Dendritic cell treated with granulocyte-macrophage colony-stimulating factor and Interleukin-4, amounts not matched to agents 40 ng/mL and 50 ng/mL, for 4 days (primary cell): ENCODE measurements around the gene AP1S3.

Experiments used
- H3K27ac Mint-ChIP-seq: one replicate; pipeline ENCODE4 v1.8.0; 2022; ENCODE audit warnings: mild to moderate bottlenecking, mixed read lengths
- H3K27me3 Mint-ChIP-seq: one replicate; pipeline ENCODE4 v1.8.0; 2022; ENCODE audit warnings: mild to moderate bottlenecking, mixed read lengths
- H3K36me3 Mint-ChIP-seq: one replicate; pipeline ENCODE4 v1.8.0; 2022; ENCODE audit warnings: low read depth, mixed read lengths
- H3K4me1 Mint-ChIP-seq: one replicate; pipeline ENCODE4 v1.8.0; 2022; ENCODE audit warnings: low read depth, mixed read lengths
- H3K4me3 Mint-ChIP-seq: one replicate; pipeline ENCODE4 v1.8.0; 2022; ENCODE audit warnings: mild to moderate bottlenecking, moderate library complexity, mixed read lengths
- H3K9me3 Mint-ChIP-seq: one replicate; pipeline ENCODE4 v1.8.0; 2022; ENCODE audit warnings: mixed read lengths
- intact Hi-C: fragments of 100-400 bp; cut with micrococcal nuclease; formaldehyde crosslinking; loops from one replicate; pipeline ENCODE4 v1.15.0; 2022

Gene AP1S3

DNA sequence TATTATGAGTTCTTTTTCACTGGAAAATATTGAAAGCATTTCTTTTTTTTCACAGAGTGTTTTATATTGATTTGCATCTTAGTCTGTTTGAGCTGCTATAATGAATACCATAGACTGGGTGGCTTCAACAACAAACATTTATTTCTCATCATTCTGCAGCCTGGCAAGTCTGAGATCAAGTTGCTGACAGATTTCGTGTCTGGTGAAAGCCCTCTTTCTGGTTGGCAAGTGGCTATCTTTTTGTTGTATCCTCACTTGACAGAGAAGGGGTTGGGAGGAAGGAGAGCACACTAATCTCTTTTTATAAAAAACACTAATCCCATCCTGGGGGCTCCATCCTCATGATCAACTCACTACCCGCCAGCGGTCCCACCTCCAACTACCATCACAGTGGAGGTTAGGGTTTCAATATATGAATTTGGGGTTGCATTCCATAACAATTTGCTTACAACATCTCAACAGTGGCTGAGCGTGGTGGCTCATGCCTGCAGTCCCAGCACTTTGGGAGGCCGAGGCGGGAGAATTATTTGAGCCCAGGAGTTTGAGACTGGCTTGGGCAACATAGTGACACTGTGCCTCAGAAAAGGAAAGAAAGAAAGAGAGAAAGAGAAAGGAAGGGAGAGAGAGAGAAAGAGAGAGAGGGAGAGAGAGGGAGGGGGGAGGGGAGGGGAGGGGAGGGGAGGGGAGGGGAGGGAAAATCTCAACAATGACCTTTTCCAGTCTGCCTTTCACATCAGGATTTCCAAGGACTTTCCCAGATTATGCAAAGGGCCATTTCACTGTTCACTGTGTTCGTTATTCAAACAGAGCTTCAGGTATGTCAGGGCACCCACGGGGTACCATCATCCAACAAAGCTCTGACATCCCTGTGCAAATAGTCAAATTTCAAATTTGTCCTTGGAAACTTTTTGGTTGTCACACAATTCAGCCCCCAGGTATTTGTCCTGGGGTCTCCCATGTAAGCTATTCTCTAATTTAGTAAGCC is 111.1 kb downstream of the AP1S3 start:
- no peak overlapping the region for H3K4me3 Mint-ChIP-seq
- no peak overlapping the region for H3K27ac Mint-ChIP-seq
- intact Hi-C loops = no loop called here
- H3K27me3 Mint-ChIP-seq = peaks cover 2% of the 10 kb centered on the region
- no peaks in the 10 kb centered on the region for H3K9me3 Mint-ChIP-seq
- H3K4me1 Mint-ChIP-seq = no peaks in the 10 kb centered on the region
- no peaks in the 10 kb centered on the region for H3K36me3 Mint-ChIP-seq

DNA sequence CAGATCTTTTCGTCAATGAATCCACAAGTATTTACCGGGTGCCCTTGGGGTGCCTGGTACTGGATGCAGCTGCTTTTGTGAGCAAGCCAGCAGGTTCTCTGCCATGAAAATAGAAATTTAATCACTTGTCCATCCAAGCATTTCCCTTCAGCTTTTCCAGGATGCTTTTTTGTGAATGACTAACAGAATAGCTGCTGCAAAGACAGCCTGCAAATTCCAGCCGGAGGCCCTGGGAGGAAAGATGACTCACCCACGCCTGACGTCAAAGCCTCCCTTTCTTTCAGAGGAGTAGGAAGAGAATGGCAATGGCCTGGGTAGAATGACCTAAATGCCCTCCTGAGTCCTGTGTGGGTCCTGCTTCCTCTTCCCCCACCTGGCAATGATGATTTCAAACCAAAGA is 111.9 kb downstream of the AP1S3 start:
- Mint-ChIP-seq H3K36me3 (no peaks in the 10 kb centered on the region), H3K4me1 (no peaks in the 10 kb centered on the region), H3K9me3 (no peaks in the 10 kb centered on the region), H3K27me3 (peaks cover 2% of the 10 kb centered on the region), H3K4me3 (no peak overlapping the region), H3K27ac (no peak overlapping the region)
- intact Hi-C loops = no loop called here

DNA sequence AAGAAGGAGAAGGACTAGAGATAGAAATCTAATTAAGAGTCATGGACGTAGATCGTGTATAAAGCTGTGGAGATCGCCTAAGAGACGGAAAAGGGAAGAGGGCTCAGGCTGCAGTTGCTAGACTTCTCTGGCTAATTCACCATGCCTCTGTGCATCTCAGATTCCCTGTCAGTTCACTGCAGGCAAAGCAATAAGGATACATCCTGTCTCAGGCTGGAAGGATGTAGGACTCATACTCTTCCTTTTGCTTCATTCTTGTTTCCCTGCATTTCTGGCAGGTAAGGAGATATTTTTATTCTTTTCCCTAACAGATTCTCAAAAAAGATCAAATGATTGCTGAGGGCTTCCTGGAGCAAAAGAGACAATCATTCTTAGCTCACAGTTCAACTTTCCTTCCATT is 112.5 kb downstream of the AP1S3 start:
- Mint-ChIP-seq H3K4me3 (no peak overlapping the region), H3K27me3 (peaks cover 2% of the 10 kb centered on the region), H3K4me1 (no peaks in the 10 kb centered on the region), H3K36me3 (no peaks in the 10 kb centered on the region), H3K9me3 (no peaks in the 10 kb centered on the region), H3K27ac (no peak overlapping the region)
- intact Hi-C loops = no loop called here

DNA sequence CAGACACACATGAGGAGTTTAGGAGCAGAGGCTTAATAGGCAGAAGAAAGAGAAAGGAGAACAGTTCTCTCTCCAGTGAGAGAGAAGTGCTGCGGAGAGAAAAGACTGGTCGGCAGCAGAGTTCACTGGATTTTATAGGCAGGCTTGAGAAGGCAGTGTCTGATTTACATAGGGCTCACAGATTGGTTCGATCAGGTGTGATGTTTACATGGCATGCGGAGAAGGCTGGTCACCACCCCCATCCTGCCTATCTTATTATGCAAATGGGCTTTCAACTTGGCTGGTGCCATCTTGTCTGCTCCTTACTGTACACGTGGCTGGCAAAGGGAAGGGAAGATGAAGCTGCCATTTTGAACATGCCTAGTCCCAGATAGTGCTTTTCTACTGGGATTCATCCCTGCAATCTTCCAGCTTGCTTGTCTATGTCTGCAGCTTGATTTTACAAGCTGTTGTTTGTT is 113.4 kb downstream of the AP1S3 start:
- no peaks in the 10 kb centered on the region for H3K4me1 Mint-ChIP-seq
- intact Hi-C loops = no loop called here
- H3K36me3 Mint-ChIP-seq = no peaks in the 10 kb centered on the region
- peaks cover 2% of the 10 kb centered on the region for H3K27me3 Mint-ChIP-seq
- no peaks in the 10 kb centered on the region for H3K9me3 Mint-ChIP-seq
- H3K4me3 Mint-ChIP-seq = no peak overlapping the region
- no peak overlapping the region for H3K27ac Mint-ChIP-seq

DNA sequence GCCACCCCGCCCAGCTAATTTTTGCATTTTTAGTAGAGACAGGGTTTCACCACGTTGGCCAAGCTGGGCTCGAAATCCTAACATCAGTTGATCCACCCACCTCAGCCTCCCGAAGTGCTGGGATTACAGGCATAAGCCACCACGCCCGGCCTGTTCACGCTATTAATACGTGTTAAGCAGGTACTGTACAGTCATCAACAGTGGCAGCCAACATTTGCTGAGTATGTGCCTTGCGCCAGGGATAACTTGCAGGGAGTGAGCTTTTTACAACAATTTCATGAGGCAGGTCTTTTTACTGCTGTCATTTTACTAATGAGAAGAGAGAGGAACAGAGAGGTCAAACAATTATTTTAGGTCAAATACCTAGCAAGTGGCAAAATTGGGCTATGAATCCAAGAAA is 115.2 kb downstream of the AP1S3 start:
- Mint-ChIP-seq H3K4me3 (no peak overlapping the region), H3K27ac (no peak overlapping the region), H3K27me3 (peaks cover 2% of the 10 kb centered on the region), H3K4me1 (no peaks in the 10 kb centered on the region), H3K36me3 (no peaks in the 10 kb centered on the region), H3K9me3 (no peaks in the 10 kb centered on the region)
- intact Hi-C loops = no loop called here

DNA sequence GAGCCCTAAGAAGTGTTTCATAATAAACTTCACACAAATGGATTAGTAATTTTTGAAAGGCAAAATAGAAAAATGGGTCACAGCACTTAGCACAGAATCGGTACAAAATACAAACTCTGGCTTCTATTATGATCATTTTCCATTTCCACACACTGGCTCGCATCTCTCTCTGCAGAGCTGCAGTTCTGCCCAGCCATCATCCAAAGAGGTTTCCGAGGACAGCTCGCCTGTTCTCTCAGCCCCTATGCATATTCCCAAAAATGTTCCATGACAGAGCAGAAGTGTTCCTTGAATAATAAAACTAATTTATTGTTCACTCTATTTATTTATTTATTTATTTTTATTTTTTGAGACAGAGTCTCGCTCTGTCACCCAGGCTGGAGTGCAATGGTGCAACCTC is 115.6 kb downstream of the AP1S3 start:
- Mint-ChIP-seq H3K9me3 (no peaks in the 10 kb centered on the region), H3K36me3 (no peaks in the 10 kb centered on the region), H3K4me1 (no peaks in the 10 kb centered on the region), H3K4me3 (no peak overlapping the region), H3K27me3 (peaks cover 2% of the 10 kb centered on the region), H3K27ac (no peak overlapping the region)
- intact Hi-C loops = no loop called here

DNA sequence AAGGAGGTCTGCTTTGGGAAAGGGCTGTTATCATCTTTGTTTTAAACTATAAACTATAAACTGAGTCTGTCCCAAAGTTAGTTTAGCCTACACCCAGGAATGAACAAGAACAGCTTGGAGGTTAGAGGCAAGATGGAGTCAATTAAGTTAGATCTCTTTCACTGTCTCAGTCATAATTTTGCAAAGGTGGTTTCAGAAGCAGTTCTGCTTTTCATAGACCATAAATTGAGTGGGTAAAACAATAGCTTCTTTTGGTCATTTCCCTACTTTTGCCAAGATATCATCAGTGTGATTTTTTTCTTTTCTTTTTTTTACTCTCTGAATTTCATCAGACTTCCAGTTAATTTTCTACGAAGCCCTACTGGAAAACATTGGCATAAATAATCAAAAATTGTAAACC is 117.0 kb downstream of the AP1S3 start:
- Mint-ChIP-seq H3K27ac (no peak overlapping the region), H3K4me1 (no peaks in the 10 kb centered on the region), H3K4me3 (no peak overlapping the region), H3K27me3 (peaks cover 2% of the 10 kb centered on the region), H3K9me3 (no peaks in the 10 kb centered on the region), H3K36me3 (no peaks in the 10 kb centered on the region)
- intact Hi-C loops = no loop called here

DNA sequence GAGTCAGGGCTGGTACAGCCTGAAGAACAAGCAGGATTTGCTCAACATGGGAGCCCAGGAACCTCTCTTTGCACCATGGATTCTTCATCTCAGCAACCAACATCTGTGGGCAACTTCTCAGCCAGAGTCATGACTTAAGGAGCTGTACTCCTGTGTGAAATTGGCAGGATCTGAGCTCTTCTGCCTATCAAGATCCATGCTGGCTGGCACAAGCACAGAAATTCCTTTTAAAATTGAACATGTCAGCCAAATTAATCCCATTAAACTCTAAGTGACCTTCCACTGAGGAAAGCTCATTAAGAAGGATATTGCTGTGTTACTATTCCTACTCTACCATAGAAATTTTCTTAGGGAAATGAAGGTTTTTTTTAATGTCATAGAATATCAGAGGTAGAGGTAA is 124.7 kb downstream of the AP1S3 start:
- H3K9me3 Mint-ChIP-seq = no peaks in the 10 kb centered on the region
- H3K27me3 Mint-ChIP-seq = peaks cover 7% of the 10 kb centered on the region
- no peaks in the 10 kb centered on the region for H3K36me3 Mint-ChIP-seq
- no peak overlapping the region for H3K27ac Mint-ChIP-seq
- no peak overlapping the region for H3K4me3 Mint-ChIP-seq
- H3K4me1 Mint-ChIP-seq = no peaks in the 10 kb centered on the region
- intact Hi-C loops = no loop called here

DNA sequence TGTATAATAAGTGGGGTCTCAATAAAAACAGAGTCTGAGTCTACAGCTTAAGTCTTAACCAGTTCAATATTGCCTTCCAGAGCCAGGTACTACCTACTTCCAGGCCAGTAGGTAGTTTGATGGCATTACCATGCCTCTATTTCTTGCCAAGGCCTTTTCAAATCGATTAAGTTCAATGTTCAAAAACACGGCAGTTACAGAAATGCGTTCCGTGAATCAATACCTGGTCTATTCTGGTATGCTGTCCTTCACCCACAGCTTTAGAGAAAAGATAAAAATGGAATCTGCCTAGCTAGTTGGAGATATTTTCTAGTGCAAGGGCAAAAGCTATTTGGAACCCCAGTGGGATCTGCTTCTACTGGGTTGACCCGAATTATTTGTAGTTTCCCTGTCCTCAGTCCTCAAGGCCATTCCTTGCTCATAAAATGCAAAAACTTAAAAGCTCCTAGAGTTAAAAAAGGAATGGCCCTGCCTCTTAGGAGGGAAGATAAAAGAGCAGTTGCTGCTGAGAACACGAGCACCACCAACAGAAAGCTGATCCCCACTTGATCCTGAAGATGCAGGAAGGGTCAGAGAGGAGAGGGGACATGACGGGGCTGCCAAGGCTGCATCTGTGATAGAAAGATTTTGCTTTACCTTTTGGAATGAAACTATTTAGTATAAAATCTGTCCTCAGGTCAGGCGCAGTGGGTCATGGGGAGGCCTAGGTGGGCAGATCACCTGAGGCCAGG is 125.6 kb downstream of the AP1S3 start:
- Mint-ChIP-seq H3K36me3 (no peaks in the 10 kb centered on the region), H3K27ac (no peak overlapping the region), H3K27me3 (peaks cover 7% of the 10 kb centered on the region), H3K4me1 (no peaks in the 10 kb centered on the region), H3K9me3 (no peaks in the 10 kb centered on the region), H3K4me3 (no peak overlapping the region)
- intact Hi-C loops = no loop called here
